IMR-90 (cell line): Measurements from ENCODE around the gene COL11A2. TPM values are rescaled to one million over a fixed set of nuclear protein-coding genes. Genes with fewer than 3 reads are reported as not detected.

Experiments used
- CTCF ChIP-seq: conservative IDR thresholded peaks from 2 replicates; pipeline ENCODE4 v1.5.1; 2012; ENCODE audit warnings: mild to moderate bottlenecking, low read depth, low read length, improper control_type of control experiment
- RFX5 ChIP-seq: IDR thresholded peaks from 2 replicates; pipeline ENCODE4 v1.8.0; 2012; ENCODE audit warnings: low read depth, mild to moderate bottlenecking, low read length, moderate library complexity
- polyA plus RNA-seq, 3 experiments: library from polyadenylated mRNA; depleted of rRNA; stranded (reverse); fragments of >200 nt; gene quantifications; 2 replicates each; pipeline ENCODE4 v1.2.3, GENCODE V29; 2012; ENCODE audit warnings: low replicate concordance in 1 of 3
- total RNA-seq: library from RNA; depleted of rRNA; stranded (reverse); fragments of >200 nt; gene quantifications from 2 replicates; pipeline ENCODE4 v1.2.3, GENCODE V29; 2012

The COL11A2 gene
- total and polyA plus RNA-seq, 2 of the 4 experiments (the other 2 are of a cell fraction) = under 0.01 to 0.38 TPM

- TF ChIP-seq CTCF = peak; percentile 82
- TF ChIP-seq RFX5 = no peak
Observed at GRCh38 chr6:33161354-33162331, 30.6 kb downstream of the COL11A2 start (continued).
